ENCODE measurements around the gene BBS9.
"Not testable (repeated sequence)": the region's sequence is repeated elsewhere in the genome, so short reads cannot be mapped to it uniquely, and the experiment has no call there.

BBS9 gene

GRCh38 chr7:33448035-33448434 lies 318.7 kb downstream of the BBS9 start:
- no peak for DNase-seq

- DNase-seq: no peak
Observed at GRCh38 chr7:33449847-33450246, 320.5 kb downstream of the BBS9 start.

- DNase-seq: no peak
Observed at GRCh38 chr7:33452805-33453502, 323.6 kb downstream of the BBS9 start.

- DNase-seq: no peak
Observed at GRCh38 chr7:33457039-33457438, 327.7 kb downstream of the BBS9 start.

- no peak for DNase-seq
Observed at GRCh38 chr7:33458581-33458980, 329.2 kb downstream of the BBS9 start.

- peak in 1 of 2 donors; percentile 9 for DNase-seq
Observed at GRCh38 chr7:33459340-33459751, 330.0 kb downstream of the BBS9 start.

GRCh38 chr7:33463131-33463530 lies 333.8 kb downstream of the BBS9 start:
- DNase-seq: no peak

GRCh38 chr7:33466203-33466602 lies 336.8 kb downstream of the BBS9 start:
- DNase-seq: no peak

- DNase-seq: no peak
Observed at GRCh38 chr7:33471636-33472242, 342.4 kb downstream of the BBS9 start.

- no peak for DNase-seq
Observed at GRCh38 chr7:33472348-33473025, 343.1 kb downstream of the BBS9 start.

- no peak for DNase-seq
Observed at GRCh38 chr7:33477719-33478480, 348.5 kb downstream of the BBS9 start.

GRCh38 chr7:33484476-33484875 lies 355.1 kb downstream of the BBS9 start:
- not testable (repeated sequence) for DNase-seq

- no peak for DNase-seq
Observed at GRCh38 chr7:33485747-33486493, 356.6 kb downstream of the BBS9 start.

- DNase-seq: no peak
Observed at GRCh38 chr7:33486633-33487032, 357.3 kb downstream of the BBS9 start.

- no peak for DNase-seq
Observed at GRCh38 chr7:33487998-33488682, 358.8 kb downstream of the BBS9 start.

- DNase-seq: no peak
Observed at GRCh38 chr7:33494474-33494873, 365.1 kb downstream of the BBS9 start.

- no peak for DNase-seq
Observed at GRCh38 chr7:33495207-33495606, 365.8 kb downstream of the BBS9 start.

GRCh38 chr7:33497051-33497450 lies 367.7 kb downstream of the BBS9 start:
- no peak for DNase-seq

GRCh38 chr7:33500703-33501701 lies 371.6 kb downstream of the BBS9 start:
- DNase-seq: no peak

GRCh38 chr7:33503014-33503413 lies 373.6 kb downstream of the BBS9 start:
- no peak for DNase-seq

- DNase-seq: no peak
Observed at GRCh38 chr7:33503736-33504135, 374.4 kb downstream of the BBS9 start.

Measured in hippocampal formation (tissue), 2 donors.